ENCODE results near the gene ERAL1.

The ERAL1 gene

GRCh38 chr17:28873839-28874238 lies 19.0 kb downstream of the ERAL1 start:
- no peak for TF ChIP-seq CTCF (IDR thresholded peaks at IDR 0.05)
- no peak for TF ChIP-seq ZFX (IDR thresholded peaks at IDR 0.05; ENCODE audit: borderline replicate concordance)
- H3K27ac ChIP-seq: no peak overlapping the region

GRCh38 chr17:28874750-28875149 lies 19.9 kb downstream of the ERAL1 start:
- no peak for TF ChIP-seq CTCF (IDR thresholded peaks at IDR 0.05)
- TF ChIP-seq ZFX (IDR thresholded peaks at IDR 0.05; ENCODE audit: borderline replicate concordance): no peak

GRCh38 chr17:28875848-28876550 lies 21.2 kb downstream of the ERAL1 start:
- TF ChIP-seq CTCF (IDR thresholded peaks at IDR 0.05) (no peak), ZFX (IDR thresholded peaks at IDR 0.05; ENCODE audit: borderline replicate concordance) (no peak)
- H3K27ac ChIP-seq: peak overlapping the region; percentile 19; the same call in 1 of the 2 replicates

More at GRCh38 chr17:28874750-28875149, 19.9 kb downstream of the ERAL1 start:
- no peak overlapping the region for H3K27ac ChIP-seq

- H3K27ac ChIP-seq: peak overlapping the region; percentile 19
Measured at GRCh38 chr17:28877150-28877711, 22.4 kb downstream of the ERAL1 start.

GRCh38 chr17:28878158-28878910 lies 23.5 kb downstream of the ERAL1 start:
- TF ChIP-seq ZFX (IDR thresholded peaks at IDR 0.05; ENCODE audit: borderline replicate concordance) (no peak), CTCF (IDR thresholded peaks at IDR 0.05) (no peak)

GRCh38 chr17:28878981-28879380 lies 24.2 kb downstream of the ERAL1 start:
- 0 out of 2 replicates have a peak overlapping the region, but pooled peaks have one; percentile 19 for H3K27ac ChIP-seq
- TF ChIP-seq ZFX (IDR thresholded peaks at IDR 0.05; ENCODE audit: borderline replicate concordance) (no peak), CTCF (IDR thresholded peaks at IDR 0.05) (peak; percentile 40)

More at GRCh38 chr17:28878158-28878910, 23.5 kb downstream of the ERAL1 start:
- H3K27ac ChIP-seq: peak overlapping the region; percentile 19; the same call in 1 of the 2 replicates

GRCh38 chr17:28879886-28880571 lies 25.2 kb downstream of the ERAL1 start:
- TF ChIP-seq ZFX (IDR thresholded peaks at IDR 0.05; ENCODE audit: borderline replicate concordance) (no peak), CTCF (IDR thresholded peaks at IDR 0.05) (no peak)
- 0 out of 2 replicates have a peak overlapping the region, but pooled peaks have one; percentile 19 for H3K27ac ChIP-seq
